ENCODE data around the gene SAMD11.

GRCh38 chr1:985126-985525, 61.4 kb downstream of the SAMD11 start:
- TF ChIP-seq CTCF (IDR thresholded peaks at IDR 0.05) (no peak), POLR2A (IDR thresholded peaks at IDR 0.05) (no peak)
